ENCODE measurements around the gene AGXT.

The AGXT gene

DNA sequence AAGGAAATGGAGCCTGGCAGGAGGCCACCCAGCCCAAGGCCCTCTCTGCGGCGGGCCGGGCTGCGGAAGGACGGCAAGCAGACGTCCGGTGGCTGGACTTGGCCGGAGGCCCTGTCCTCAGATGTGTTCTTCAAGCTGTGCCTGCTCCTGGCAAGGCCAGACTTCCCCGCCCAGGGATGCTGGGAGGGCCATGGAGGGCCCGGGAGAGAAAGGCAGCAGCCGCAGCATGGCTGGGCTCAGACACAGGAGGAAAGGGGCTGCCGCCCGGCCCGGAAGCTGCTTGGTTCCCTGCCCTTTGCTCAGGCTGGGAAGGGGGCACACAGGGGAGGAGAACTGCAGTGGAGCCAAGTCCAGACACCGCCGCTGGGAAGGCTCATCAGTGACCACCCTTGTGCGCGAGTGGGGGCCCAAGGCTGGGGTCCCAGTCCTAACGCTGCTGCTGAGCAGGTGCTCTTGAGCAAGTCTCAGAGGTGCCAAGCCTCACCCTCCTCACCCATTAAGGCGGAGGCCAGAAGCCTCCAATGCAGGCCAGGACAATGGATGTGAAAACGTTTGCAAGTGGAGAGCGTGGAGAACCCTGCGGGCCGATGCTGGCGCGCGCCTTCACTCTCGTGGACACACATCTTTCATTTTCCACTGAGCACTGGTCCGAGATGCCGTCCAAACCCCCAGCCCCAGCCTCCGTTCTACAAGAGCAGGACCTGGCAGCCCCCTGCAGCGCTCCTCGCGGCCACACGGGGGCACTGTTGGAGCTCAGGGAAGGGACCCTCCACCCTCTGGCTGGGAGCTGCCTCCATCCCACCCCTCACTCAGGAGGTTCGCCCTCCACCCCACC, 45.4 kb downstream of the AGXT start:
- no peaks in the 10 kb centered on the region for H3K9me3 ChIP-seq (ENCODE audit: control insufficient read depth, low read length)
- no peaks in the 10 kb centered on the region for H3K4me1 ChIP-seq (ENCODE audit: control insufficient read depth, insufficient read depth, low read length)
- no peak overlapping the region for H3K9ac ChIP-seq (ENCODE audit: low read length)
- H3K4me3 ChIP-seq (ENCODE audit: low read length): no peak overlapping the region
- peaks cover 27% of the 10 kb centered on the region for H3K27me3 ChIP-seq (ENCODE audit: control insufficient read depth, insufficient read depth, low read length)
- H3K36me3 ChIP-seq (ENCODE audit: control insufficient read depth, insufficient read depth, low read length): no peaks in the 10 kb centered on the region

GRCh38 chr2:240914645-240915525, 46.3 kb downstream of the AGXT start:
- Histone ChIP-seq H3K9ac (ENCODE audit: low read length) (no peak overlapping the region), H3K9me3 (ENCODE audit: control insufficient read depth, low read length) (no peaks in the 10 kb centered on the region), H3K4me3 (ENCODE audit: low read length) (no peak overlapping the region), H3K4me1 (ENCODE audit: control insufficient read depth, insufficient read depth, low read length) (no peaks in the 10 kb centered on the region), H3K27me3 (ENCODE audit: control insufficient read depth, insufficient read depth, low read length) (peaks cover 24% of the 10 kb centered on the region), H3K36me3 (ENCODE audit: control insufficient read depth, insufficient read depth, low read length) (no peaks in the 10 kb centered on the region)

DNA sequence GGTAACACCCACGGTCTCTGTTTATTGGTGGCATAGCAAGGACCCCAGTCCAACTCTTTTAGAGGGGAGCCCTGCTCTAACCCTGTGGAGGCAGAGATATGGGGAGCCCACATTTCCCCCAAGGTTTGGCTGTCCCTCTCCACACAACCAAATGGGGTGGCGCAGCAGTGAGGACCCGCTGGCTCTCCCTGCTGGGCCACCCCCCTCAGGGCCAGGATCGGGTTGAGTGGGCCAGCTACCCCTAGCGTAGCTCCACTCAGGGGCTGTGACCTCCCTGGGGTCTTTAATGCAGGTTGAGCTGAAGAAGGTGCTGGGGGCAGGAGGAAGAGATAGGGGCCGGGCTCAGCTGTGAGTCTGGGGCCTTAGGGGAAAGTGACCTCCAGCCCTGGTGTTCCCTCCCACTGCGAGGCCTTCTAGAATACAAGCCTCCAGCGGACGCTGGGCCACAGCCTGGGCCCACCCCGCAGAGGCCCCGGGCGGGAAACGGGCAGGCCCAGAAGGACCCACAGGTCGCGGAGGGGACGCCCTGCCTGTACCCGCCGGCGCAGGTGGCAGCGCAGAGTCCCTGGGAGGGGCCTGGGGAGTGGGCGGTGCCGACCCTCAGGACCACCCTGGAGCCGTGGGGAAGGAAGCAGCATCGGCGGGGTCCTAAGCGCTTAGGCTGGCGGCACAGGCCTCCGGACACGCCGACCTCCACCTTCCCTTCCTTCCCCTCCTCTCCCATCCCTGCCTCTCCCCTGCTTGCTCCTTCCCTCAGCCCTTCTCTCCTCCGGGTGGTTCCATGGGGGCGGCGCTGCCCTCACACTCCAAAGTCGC, 47.1 kb downstream of the AGXT start:
- H3K9me3 ChIP-seq (ENCODE audit: control insufficient read depth, low read length): no peaks in the 10 kb centered on the region
- H3K4me1 ChIP-seq (ENCODE audit: control insufficient read depth, insufficient read depth, low read length): no peaks in the 10 kb centered on the region
- peaks cover 18% of the 10 kb centered on the region for H3K27me3 ChIP-seq (ENCODE audit: control insufficient read depth, insufficient read depth, low read length)
- H3K4me3 ChIP-seq (ENCODE audit: low read length): no peak overlapping the region
- no peak overlapping the region for H3K9ac ChIP-seq (ENCODE audit: low read length)
- no peaks in the 10 kb centered on the region for H3K36me3 ChIP-seq (ENCODE audit: control insufficient read depth, insufficient read depth, low read length)

- H3K36me3 ChIP-seq (ENCODE audit: control insufficient read depth, insufficient read depth, low read length): no peaks in the 10 kb centered on the region
- no peak overlapping the region for H3K9ac ChIP-seq (ENCODE audit: low read length)
- no peaks in the 10 kb centered on the region for H3K9me3 ChIP-seq (ENCODE audit: control insufficient read depth, low read length)
- peaks cover 18% of the 10 kb centered on the region for H3K27me3 ChIP-seq (ENCODE audit: control insufficient read depth, insufficient read depth, low read length)
- no peaks in the 10 kb centered on the region for H3K4me1 ChIP-seq (ENCODE audit: control insufficient read depth, insufficient read depth, low read length)
- no peak overlapping the region for H3K4me3 ChIP-seq (ENCODE audit: low read length)
Measured at GRCh38 chr2:240916571-240917008, 48.0 kb downstream of the AGXT start.

DNA sequence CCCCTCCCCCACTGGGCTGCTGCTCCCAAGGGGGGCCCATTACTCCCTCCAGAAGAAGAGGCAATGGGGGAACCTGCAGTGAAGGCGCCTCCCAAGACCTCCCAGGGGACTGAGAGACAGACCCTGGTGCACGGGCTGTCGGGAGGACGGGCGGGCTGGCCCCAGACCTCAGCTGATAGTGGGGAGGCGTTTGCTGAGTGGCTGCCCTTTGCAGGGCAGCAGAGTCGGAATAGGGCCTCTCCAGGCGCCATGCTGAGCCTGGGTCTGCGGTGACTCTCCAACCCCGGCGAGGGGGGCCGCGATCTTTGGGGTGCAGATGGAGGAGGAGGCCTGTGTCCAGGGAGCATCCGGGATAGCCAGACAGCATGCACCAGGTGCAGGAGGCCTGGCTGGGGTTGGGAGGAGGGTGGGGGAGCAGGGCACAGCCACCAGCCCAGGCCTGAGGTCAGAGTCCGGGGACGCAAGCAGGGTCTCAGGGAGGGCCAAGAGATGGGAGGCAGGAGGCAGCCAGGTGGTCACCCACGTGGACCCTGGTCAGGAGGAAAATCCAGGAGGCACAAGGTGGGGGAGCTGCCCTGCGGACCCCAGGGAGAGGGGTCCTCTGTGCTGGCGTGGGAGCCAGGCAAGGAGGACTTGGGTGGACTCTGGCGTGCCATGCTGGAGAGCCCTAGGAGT, 48.5 kb downstream of the AGXT start:
- Histone ChIP-seq H3K9ac (ENCODE audit: low read length) (no peak overlapping the region), H3K36me3 (ENCODE audit: control insufficient read depth, insufficient read depth, low read length) (no peaks in the 10 kb centered on the region), H3K4me1 (ENCODE audit: control insufficient read depth, insufficient read depth, low read length) (no peaks in the 10 kb centered on the region), H3K9me3 (ENCODE audit: control insufficient read depth, low read length) (no peaks in the 10 kb centered on the region), H3K4me3 (ENCODE audit: low read length) (no peak overlapping the region), H3K27me3 (ENCODE audit: control insufficient read depth, insufficient read depth, low read length) (peaks cover 18% of the 10 kb centered on the region)

GRCh38 chr2:240917684-240918257, 49.1 kb downstream of the AGXT start:
- H3K9me3 ChIP-seq (ENCODE audit: control insufficient read depth, low read length): no peaks in the 10 kb centered on the region
- H3K4me3 ChIP-seq (ENCODE audit: low read length): no peak overlapping the region
- H3K9ac ChIP-seq (ENCODE audit: low read length): no peak overlapping the region
- H3K4me1 ChIP-seq (ENCODE audit: control insufficient read depth, insufficient read depth, low read length): no peaks in the 10 kb centered on the region
- no peaks in the 10 kb centered on the region for H3K36me3 ChIP-seq (ENCODE audit: control insufficient read depth, insufficient read depth, low read length)
- H3K27me3 ChIP-seq (ENCODE audit: control insufficient read depth, insufficient read depth, low read length): peaks cover 18% of the 10 kb centered on the region

DNA sequence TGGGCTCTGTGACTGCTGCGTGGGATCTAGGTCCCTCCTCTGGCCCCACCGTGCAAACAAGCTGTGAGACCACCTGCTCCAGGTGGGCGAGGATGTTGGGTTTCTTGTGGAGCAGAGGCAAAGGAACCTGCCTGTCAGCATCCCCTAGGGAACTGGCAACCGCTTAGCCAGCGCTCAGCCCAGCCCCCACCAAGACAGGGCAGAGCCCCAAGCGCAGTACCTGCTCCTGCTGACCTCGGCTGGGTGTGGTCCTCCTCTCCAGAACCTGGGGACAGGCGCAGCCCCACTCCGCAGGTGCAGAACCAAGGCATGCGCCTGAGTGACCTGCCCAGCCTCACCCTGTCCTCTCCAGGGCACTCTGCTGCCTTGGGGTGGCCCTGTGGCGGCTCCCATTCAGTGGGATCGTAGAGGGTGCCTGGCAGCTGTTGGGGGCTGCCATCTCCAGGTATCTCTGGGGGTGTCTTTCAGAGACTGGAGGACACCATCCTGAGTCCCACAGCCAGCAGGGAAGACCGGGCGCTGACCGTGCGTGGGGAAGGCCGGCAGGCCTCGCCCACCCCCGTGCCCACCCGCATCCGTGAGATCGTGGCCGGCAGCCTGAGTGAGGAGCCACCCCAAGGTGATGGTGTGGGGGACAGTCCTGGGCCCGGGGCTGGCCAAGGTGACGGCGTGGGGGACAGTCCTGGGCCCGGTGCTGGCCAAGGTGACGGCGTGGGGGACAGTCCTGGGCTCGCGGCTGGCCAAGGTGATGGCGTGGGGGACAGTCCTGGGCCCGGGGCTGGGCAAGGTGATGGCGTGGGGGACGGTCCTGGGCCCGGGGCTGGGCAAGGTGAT, 49.9 kb downstream of the AGXT start:
- H3K9ac ChIP-seq (ENCODE audit: low read length): no peak overlapping the region

GRCh38 chr2:240919161-240919781, 50.6 kb downstream of the AGXT start:
- Histone ChIP-seq H3K27me3 (ENCODE audit: control insufficient read depth, insufficient read depth, low read length) (peaks cover 13% of the 10 kb centered on the region), H3K9me3 (ENCODE audit: control insufficient read depth, low read length) (no peaks in the 10 kb centered on the region), H3K4me1 (ENCODE audit: control insufficient read depth, insufficient read depth, low read length) (no peaks in the 10 kb centered on the region), H3K4me3 (ENCODE audit: low read length) (no peak overlapping the region), H3K36me3 (ENCODE audit: control insufficient read depth, insufficient read depth, low read length) (no peaks in the 10 kb centered on the region), H3K9ac (ENCODE audit: low read length) (no peak overlapping the region)

More for the DNA sequence above, 49.9 kb downstream of the AGXT start:
- peaks cover 18% of the 10 kb centered on the region for H3K27me3 ChIP-seq (ENCODE audit: control insufficient read depth, insufficient read depth, low read length)
- H3K9me3 ChIP-seq (ENCODE audit: control insufficient read depth, low read length): no peaks in the 10 kb centered on the region
- H3K4me1 ChIP-seq (ENCODE audit: control insufficient read depth, insufficient read depth, low read length): no peaks in the 10 kb centered on the region
- H3K4me3 ChIP-seq (ENCODE audit: low read length): no peak overlapping the region
- no peaks in the 10 kb centered on the region for H3K36me3 ChIP-seq (ENCODE audit: control insufficient read depth, insufficient read depth, low read length)

DNA sequence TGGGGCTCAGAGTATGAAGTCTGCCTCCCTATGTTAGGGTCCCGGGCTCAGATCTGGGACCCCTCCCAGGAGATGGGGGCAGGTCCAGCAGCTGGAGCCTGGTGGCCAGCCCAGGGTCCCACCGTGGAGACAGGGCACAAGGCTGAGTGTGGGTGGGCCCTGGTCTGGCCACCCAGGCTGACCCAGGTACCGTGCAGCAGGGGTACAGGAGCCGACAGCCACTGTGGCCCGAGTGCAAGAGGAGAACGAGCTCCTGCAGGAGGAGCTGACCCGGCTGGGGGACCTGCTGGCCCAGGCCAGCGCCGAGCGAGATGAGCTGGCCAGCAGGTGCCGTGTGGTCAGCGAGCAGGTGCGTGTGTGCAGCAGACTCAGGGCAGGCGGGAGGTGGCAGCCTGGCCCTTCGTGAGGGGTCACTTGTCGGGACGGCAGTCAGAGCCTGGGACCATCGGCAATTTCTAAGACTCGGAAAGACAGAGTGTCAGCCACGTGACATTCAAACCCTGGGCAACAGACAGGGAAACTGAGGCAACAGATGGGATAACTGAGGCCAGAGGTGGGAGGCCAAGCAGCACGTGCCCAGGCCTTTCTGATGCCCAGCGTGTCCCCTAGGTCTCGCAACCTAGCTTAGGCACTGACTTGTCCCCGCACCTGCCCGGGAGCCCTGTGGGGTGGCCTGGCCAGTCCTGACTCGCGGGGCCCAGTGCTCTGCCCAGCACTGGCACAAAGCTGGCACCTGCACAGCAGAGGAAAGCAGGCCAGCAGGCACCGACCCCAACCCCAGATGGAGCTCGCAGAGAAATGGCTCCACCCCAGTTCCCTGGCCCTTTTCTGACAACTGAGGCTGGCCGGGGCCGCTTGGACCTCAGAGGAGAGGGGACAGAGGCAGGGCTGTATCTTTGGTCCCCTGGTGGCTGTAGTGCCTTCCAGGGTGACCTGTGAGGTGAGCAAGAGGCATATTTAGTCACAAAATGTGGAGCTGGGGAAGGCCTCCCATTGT, 51.5 kb downstream of the AGXT start:
- H3K9ac ChIP-seq (ENCODE audit: low read length): no peak overlapping the region
- no peaks in the 10 kb centered on the region for H3K4me1 ChIP-seq (ENCODE audit: control insufficient read depth, insufficient read depth, low read length)
- H3K4me3 ChIP-seq (ENCODE audit: low read length): no peak overlapping the region
- H3K27me3 ChIP-seq (ENCODE audit: control insufficient read depth, insufficient read depth, low read length): peaks cover 7% of the 10 kb centered on the region
- no peaks in the 10 kb centered on the region for H3K36me3 ChIP-seq (ENCODE audit: control insufficient read depth, insufficient read depth, low read length)
- H3K9me3 ChIP-seq (ENCODE audit: control insufficient read depth, low read length): no peaks in the 10 kb centered on the region

Measured in mucosa of stomach (tissue), 1 donor.